Colon (tissue), 2 donors: Measurements from ENCODE around the gene ANXA2R.

Source experiments
- FAIRE-seq: peaks from 2 replicates; lab custom pipeline; 2012; peaks lifted over from hg19 to GRCh38; lab: Jason Lieb, UNC
- donor health status: control.
- donor health status: control.

The ANXA2R gene

DNA sequence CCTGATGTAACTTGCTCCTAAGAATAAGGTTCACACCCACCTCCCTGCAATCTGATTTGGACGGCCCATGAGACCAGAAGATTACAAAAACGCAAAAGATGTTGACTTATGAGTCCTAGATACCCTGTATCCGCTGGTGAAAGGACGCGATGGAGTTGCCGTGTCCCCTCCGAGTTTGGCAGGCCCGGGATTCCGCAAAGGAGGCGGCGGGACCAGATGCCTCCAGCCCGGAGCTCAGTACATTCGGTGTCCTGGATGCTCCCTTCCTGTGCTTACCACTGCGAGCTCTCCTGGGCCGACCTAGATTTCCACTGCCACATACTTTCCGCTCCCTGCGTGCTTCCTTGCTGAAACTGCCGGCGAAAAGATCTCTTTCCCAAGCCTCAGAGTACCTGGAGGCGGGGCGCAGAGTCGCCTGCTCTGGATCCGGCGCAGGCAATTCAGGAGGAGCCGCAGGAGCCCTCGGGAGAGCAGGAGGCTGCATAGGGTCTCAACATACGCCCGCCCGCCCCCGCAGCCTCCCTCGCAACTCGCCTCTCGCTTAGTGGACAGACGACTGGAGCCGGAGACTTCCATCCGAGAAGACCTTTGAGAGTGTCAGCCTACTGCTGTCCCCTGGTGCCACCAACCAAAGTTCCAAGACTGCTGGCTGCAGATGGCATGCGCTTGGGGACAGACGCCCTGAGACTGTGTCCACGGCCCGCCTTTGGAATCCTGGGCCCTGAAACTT, 39.8 kb downstream of the ANXA2R start:
- no peak for FAIRE-seq

DNA sequence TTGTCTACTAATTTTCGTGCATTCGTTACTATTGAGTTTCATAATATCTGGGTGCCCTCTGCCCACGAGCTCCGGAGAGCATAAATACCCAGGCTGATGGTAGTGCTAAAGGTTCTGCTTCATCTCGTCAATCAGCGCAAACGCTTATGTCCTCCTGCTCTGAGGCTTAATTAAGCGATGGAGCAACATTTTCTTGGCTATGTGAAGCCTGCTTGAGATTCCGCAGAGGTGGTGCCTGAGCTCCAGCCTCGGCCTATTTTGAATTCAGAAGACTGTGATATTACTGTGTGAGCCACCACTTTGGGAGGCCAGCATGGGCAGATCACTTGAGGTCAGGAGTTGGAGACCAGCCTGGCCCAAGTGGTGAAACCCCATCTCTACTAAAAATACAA, 44.8 kb downstream of the ANXA2R start:
- no peak for FAIRE-seq

DNA sequence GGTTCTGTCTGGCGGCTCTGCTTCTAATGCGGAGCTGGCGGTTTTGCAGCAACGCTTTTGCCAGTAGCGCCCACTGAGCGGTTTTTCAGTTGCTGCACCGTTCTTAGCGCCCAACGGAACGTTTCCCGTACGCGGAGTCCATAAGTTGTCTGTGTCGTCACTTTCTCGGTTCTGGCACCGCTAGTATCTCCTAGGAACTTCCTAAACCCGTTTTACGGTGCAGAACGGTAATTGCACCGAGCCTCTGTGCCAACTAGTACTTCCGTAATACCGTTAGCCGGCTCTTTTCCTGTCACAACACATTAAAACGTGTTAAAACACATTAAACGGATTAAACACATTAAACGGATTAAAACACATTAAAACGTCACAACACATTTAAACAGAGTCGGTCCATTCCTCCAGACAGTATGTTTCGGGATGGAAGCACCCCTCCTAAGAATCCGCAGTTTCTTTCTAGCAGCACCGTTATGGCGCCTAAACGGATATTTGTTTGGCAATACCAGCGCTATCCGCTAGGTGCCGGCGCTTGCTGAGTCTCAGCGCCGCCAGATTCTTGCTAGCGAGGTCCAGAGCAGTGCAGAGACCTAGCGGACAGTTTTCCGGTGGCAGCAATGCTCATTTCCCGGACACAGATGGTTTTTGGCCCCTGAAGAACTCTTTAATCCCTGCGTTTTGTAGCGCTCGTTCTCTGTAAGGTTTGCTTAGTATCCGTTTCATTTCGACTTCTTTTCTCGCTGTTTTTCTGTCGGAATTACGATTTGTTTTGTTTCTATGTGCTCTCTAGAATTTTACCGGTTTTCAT, 45.4 kb downstream of the ANXA2R start:
- FAIRE-seq, result no peak

DNA sequence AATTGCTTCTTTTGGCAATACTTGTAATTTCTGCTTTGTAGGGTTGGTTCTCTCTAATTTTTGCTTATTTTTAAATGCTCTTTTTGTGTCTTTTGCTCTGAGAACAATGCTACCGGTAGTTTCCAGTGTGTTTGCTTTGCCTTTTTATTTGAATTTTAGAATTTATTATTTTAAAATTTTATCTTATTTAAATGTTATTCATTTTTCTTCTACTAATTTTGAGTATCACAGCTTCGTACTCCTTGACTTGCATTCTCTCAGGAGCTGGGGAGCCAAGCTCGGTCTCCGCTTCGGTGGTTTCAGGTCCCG, 45.9 kb downstream of the ANXA2R start:
- no peak for FAIRE-seq

DNA sequence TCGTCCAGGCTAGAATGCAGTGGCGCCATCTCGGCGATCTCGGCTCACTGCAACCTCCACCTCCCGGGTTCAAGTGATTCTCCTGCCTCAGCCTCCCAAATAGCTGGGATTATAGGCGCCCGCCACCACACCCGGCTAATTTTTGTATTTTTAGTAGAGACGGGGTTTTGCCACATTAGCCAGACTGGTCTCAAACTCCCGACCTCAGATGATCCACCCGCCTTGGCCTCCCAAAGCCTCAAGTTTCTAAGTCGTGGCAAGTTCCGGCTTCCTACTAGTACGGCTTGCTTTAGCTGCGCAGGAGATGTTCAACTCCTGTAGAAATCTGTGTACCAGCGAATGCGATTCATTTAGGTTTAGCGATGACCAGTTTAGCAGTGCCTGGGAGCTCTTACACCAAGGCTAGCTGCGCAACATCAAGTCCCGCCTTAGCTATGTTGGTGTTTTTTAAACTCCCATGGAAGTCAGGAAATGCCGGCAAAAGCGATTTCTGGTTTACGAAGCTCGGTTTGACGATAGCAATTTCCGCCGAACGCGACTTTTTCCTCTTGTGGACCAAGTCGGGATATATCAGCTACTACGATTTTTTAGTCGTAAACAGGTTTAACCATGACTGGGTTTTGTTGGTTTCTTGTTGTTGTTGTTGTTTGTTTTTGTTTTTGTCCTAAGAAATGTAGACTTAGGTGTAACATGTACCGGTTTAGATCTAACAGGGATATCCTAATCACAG, 46.4 kb downstream of the ANXA2R start:
- no peak for FAIRE-seq

DNA sequence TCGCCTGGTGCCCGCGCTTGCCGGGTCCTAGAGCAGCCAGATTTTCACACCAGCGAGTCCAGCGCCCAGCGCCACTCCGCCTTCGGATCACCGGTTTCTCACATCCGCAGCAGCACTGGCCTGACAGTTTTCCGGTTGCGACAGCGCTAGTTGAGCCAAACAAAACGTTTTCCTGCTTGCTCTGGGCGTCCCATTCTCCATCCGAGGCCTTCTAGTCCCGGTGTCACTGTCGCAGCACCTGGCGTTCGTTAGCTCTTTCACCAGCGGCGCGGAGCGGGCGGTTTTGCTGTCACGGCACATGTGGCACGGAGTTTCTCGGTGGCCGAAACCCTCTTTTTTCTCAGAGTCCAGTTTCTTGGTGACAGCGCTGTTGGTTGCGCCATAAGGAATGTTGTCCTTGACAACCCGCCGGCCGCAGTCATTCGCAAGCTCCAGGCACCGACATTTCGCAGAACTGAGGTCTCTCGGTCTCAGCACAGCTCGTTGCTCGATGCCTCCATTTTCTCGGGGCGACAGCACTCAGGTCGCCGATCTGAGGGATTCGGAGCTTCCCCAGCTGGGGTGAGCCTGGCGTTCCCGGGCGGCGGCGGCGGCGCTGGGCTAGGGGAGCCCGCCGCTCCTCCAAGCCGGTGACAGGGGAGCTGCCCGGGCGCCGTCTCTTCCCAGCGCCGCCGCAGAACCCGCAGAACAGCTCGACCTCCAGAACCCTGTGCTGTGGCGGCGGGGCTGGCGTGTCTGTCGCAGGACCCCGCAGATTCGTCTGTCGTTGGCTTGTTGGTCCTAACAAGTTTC, 47.8 kb downstream of the ANXA2R start:
- no peak for FAIRE-seq

DNA sequence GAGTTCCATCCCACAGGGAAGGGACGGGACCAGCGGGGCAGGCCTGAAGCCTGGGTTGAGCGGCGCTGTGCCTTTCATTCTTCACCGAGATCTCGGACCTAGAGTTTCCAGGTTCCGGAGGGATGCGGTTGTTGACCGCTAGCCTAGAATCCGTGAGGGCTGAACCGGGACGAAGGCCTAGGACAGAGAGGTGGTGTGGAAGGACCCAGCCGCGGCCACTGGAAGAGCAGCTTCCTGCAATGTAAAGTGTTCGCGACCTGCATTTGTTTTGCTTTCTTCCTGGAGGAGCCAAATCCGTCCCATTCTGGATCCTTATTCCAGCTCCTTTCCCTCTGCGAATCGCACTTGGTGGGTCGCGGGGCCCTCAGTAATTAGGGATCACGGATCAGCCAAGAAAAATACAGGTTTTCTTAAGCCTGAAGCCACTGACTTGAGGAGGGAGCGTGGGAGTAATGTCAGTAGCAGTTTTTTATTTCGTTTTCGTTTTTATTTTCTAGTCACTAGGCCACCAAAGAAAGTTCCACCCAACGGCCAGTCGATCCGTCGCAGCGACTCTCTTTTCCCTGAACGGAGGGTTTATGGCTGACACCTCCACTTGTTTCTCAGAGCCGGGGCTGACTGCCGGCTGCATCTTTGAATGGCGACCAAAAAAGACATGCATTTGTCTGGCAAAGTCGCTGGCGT, 48.6 kb downstream of the ANXA2R start:
- FAIRE-seq, result no peak

DNA sequence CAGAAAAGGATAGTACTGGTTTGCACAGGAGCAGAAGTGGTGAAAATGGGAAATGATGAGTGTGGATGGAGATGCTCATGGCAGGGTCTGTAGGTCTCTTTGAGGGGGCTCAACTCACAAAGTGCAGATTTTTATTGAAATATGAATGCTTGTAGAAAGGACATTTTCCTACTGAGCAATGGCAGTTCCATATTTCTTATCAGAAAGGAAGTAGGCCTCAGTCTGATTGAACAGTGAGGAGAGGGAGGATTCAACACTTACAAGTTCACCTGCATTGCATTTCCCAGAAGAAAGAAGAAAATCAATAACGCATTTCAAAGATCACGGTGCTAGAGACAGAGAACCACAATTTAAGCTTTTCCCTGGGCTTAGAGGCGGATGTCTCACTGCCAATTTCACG, 49.2 kb downstream of the ANXA2R start:
- FAIRE-seq, result no peak
